ENCODE measurements around the gene BRD1. TPM values are rescaled to one million over a fixed set of nuclear protein-coding genes. Genes with fewer than 3 reads are reported as not detected.
A peak's percentile ranks its signal among the peaks of the same experiment; 100 is the strongest.

The BRD1 gene
- total and polyA plus RNA-seq, 9 of the 15 experiments (the other 6 are each of a cell fraction or from before 2014, with no cell fraction given), result 0.42 to 17.6 (median 5.5) TPM

DNA sequence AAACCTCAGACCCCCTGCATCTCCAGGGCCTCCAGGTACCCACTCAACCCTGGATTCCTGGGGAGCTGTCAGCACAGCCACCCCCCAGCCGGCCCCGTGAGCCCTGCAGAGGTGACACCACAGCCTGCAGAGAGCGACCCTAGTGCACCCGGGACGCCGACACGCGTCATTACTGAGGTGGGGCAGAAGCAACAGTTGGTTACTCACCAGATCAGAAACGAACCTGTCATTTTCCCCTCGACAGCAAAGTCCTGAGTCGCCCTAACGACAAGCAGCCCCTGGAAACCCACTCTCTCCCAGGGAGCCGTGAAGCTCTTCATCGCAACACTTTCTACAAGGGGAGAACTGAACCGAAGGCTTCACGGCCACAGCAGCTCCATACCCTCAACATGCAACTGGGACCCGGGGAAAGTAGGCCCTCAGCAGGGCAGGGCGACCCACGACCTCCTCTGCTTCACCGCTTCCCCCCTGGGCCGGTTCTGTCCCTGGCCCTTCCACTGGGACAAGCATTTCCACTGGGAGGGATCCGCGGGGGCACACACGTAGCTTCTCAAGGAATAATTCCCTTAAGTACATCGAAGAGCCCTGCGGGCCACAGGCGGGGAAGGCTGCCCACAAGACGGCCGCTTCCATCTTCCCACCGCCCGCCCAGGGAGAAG is 1.6 kb downstream of the BRD1 start:
- POLR2A ChIA-PET, result interaction anchor here (0.6 to 2.1 kb wide), 9 partner anchors 9 to 314 kb away, joined by 3 to 10 read pairs (median 4); no protein-coding TSS in a partner anchor
- no peak overlapping the region for H2AFZ ChIP-seq (ENCODE audit: low read depth, low read length)
- 7% methylated on average over 14 of the region's 31 CpGs for WGBS (ENCODE audit: insufficient coverage, low coverage, missing lambda C conversion rate)
- peaks cover 43% of the 10 kb centered on the region; the same call in 2 of the 3 replicates for H3K36me3 ChIP-seq (ENCODE audit: control insufficient read depth, insufficient read depth, low read length)
- peaks cover 18% of the 10 kb centered on the region; the same call in 1 of the 2 replicates for H4K20me1 ChIP-seq (replicated peaks; ENCODE audit: control insufficient read depth, insufficient read depth, low read length)
- H3K27ac ChIP-seq (ENCODE audit: extremely low read depth, low read depth, low read length), result peak overlapping the region; percentile 82
- H3K4me2 ChIP-seq (ENCODE audit: insufficient read depth, low read length), result peak overlapping the region; percentile 87
- peak overlapping the region; percentile 82 to 97 for H3K9ac ChIP-seq (ENCODE audit: insufficient read depth in 1 of 2, low read depth in 2 of 2, low read length in 2 of 2)
- BruUV-seq (replicated peaks), result no TSS peak
- H3K4me1 ChIP-seq (replicated peaks in 1 of 2; ENCODE audit: control insufficient read depth in 2 of 2, insufficient read depth in 2 of 2, low read length in 2 of 2), result peaks cover 7 to 51% of the 10 kb centered on the region in 2 experiments; a peak in 4 of 5 replicates
- peak in 2 of 4 experiments; percentile 22 to 55 for DNase-seq (ENCODE audit: extremely low read depth in 1 of 4, low spot score in 3 of 4)
- no peaks in the 10 kb centered on the region for H3K9me1 ChIP-seq (ENCODE audit: control insufficient read depth, insufficient read depth, low read length)
- FAIRE-seq, result no peak
- H3K27me3 ChIP-seq (ENCODE audit: control insufficient read depth in 2 of 2, insufficient read depth in 2 of 2, low read length in 2 of 2), result no peaks in the 10 kb centered on the region
- peaks cover 58% of the 10 kb centered on the region for H3K79me2 ChIP-seq (ENCODE audit: control insufficient read depth, insufficient read depth, low read length)
- H3K9me3 ChIP-seq (replicated peaks; ENCODE audit: control insufficient read depth, insufficient read depth, low read depth, low read length), result no peaks in the 10 kb centered on the region
- CTCF ChIA-PET (ENCODE audit: low intra/inter-chr PET ratio), result no interaction called here
- peak; percentile 72 for ATAC-seq
- H3K4me3 ChIP-seq, result peak overlapping the region; percentile 65
- intact Hi-C loops (cut with micrococcal nuclease), result no loop called here
- in situ Hi-C loops (cut with MboI), result loop anchor here (10.0 kb wide), 1 partner anchor 89 kb away; the partner anchor contains the start of genes ALG12 and CRELD2
- TF ChIP-seq, protein P1, sequence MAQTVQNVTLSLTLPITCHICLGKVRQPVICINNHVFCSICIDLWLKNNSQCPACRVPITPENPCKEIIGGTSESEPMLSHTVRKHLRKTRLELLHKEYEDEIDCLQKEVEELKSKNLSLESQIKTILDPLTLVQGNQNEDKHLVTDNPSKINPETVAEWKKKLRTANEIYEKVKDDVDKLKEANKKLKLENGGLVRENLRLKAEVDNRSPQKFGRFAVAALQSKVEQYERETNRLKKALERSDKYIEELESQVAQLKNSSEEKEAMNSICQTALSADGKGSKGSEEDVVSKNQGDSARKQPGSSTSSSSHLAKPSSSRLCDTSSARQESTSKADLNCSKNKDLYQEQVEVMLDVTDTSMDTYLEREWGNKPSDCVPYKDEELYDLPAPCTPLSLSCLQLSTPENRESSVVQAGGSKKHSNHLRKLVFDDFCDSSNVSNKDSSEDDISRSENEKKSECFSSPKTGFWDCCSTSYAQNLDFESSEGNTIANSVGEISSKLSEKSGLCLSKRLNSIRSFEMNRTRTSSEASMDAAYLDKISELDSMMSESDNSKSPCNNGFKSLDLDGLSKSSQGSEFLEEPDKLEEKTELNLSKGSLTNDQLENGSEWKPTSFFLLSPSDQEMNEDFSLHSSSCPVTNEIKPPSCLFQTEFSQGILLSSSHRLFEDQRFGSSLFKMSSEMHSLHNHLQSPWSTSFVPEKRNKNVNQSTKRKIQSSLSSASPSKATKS (CRISPR knock-in tag; IDR thresholded peaks at IDR 0.05), result no peak
- TF ChIP-seq, protein P2, sequence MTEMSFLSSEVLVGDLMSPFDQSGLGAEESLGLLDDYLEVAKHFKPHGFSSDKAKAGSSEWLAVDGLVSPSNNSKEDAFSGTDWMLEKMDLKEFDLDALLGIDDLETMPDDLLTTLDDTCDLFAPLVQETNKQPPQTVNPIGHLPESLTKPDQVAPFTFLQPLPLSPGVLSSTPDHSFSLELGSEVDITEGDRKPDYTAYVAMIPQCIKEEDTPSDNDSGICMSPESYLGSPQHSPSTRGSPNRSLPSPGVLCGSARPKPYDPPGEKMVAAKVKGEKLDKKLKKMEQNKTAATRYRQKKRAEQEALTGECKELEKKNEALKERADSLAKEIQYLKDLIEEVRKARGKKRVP (CRISPR knock-in tag; IDR thresholded peaks at IDR 0.05), result peak; percentile 17; the same call in 1 of the 2 replicates
- TF ChIP-seq SRSF7 (optimal IDR thresholded peaks at IDR 0.05; ENCODE audit: low read depth, low read length) (no peak), NCOA1 (IDR thresholded peaks at IDR 0.05; ENCODE audit: low read depth) (no peak), CREM (IDR thresholded peaks at IDR 0.05; ENCODE audit: low read depth) (peak; percentile 63), ZNF12 (CRISPR knock-in tag; IDR thresholded peaks at IDR 0.05) (peak; percentile 88)
- TF ChIP-seq, protein P3, sequence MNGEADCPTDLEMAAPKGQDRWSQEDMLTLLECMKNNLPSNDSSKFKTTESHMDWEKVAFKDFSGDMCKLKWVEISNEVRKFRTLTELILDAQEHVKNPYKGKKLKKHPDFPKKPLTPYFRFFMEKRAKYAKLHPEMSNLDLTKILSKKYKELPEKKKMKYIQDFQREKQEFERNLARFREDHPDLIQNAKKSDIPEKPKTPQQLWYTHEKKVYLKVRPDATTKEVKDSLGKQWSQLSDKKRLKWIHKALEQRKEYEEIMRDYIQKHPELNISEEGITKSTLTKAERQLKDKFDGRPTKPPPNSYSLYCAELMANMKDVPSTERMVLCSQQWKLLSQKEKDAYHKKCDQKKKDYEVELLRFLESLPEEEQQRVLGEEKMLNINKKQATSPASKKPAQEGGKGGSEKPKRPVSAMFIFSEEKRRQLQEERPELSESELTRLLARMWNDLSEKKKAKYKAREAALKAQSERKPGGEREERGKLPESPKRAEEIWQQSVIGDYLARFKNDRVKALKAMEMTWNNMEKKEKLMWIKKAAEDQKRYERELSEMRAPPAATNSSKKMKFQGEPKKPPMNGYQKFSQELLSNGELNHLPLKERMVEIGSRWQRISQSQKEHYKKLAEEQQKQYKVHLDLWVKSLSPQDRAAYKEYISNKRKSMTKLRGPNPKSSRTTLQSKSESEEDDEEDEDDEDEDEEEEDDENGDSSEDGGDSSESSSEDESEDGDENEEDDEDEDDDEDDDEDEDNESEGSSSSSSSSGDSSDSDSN (IDR thresholded peaks at IDR 0.05; ENCODE audit: borderline replicate concordance in 1 of 2, low read depth in 2 of 2, low read length in 2 of 2), result 0 out of 4 replicates have a peak, but pooled peaks of 1 of the 2 experiments have one; percentile 12
- TF ChIP-seq, protein P4, sequence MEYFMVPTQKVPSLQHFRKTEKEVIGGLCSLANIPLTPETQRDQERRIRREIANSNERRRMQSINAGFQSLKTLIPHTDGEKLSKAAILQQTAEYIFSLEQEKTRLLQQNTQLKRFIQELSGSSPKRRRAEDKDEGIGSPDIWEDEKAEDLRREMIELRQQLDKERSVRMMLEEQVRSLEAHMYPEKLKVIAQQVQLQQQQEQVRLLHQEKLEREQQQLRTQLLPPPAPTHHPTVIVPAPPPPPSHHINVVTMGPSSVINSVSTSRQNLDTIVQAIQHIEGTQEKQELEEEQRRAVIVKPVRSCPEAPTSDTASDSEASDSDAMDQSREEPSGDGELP (CRISPR knock-in tag; IDR thresholded peaks at IDR 0.05; ENCODE audit: borderline replicate concordance), result peak; percentile 22; the same call in 1 of the 2 replicates

Data from K562 (cell line).